Psoas muscle (tissue), 8 donors: ENCODE measurements around the gene UGT1A10. TPM values are rescaled to one million over a fixed set of nuclear protein-coding genes. Genes with fewer than 3 reads are reported as not detected.

Experiments used
- ATAC-seq, 4 donors: fragments of 200-7000 bp; cut with Tn5 transposase; one replicate each; pipeline ENCODE4 v1.9.1; 2020; ENCODE audit warnings: moderate library complexity in 3 of 4, mild to moderate bottlenecking in 2 of 4
- DNase-seq, 2 donors: peaks; one replicate each; pipeline ENCODE4 v3.0.0-alpha.2; 2020
- H3K27ac ChIP-seq: fragments of 200-600 bp; one replicate; pipeline ENCODE4 v1.8.0; 2022
- H3K27me3 ChIP-seq, 3 donors: fragments of 200-600 bp in 1 of 3; one replicate each; pipeline versions ENCODE4 v1.6.1 to v1.8.0; 2013 to 2022; ENCODE audit warnings: low read length in 2 of 3, mild to moderate bottlenecking in 2 of 3, moderate library complexity in 1 of 3; ENCODE audit not compliant: insufficient read depth in 3 of 3
- H3K36me3 ChIP-seq, 2 donors: fragments of 200-600 bp in 1 of 2; one replicate each; pipeline versions ENCODE4 v1.6.1 to v1.8.0; 2013 to 2022; ENCODE audit warnings: low read depth in 1 of 2, mild to moderate bottlenecking in 1 of 2, moderate library complexity in 1 of 2; ENCODE audit not compliant: insufficient read depth in 1 of 2
- H3K4me1 ChIP-seq: fragments of 200-600 bp; one replicate; pipeline ENCODE4 v1.8.0; 2022
- H3K4me3 ChIP-seq: fragments of 200-600 bp; one replicate; pipeline ENCODE4 v1.8.0; 2022; ENCODE audit warnings: mild to moderate bottlenecking
- H3K9me3 ChIP-seq: fragments of 200-600 bp; one replicate; pipeline ENCODE4 v1.8.0; 2022
- WGBS, 3 donors: extraction: QIAGEN DNeasy Blood & Tissue Kit; methylation state at CpG; one replicate each; pipeline versions ENCODE4 v1.1.6 to v1.1.7; 2013; 5-methylcytosine and 5-hydroxymethylcytosine counted together
- intact Hi-C, 2 donors: fragments of 100-400 bp; cut with DNase I; formaldehyde crosslinking; loops; one replicate each; pipeline versions ENCODE4 v1.11.0 to v1.14.2; 2022
- polyA plus RNA-seq, 3 donors: library from polyadenylated mRNA; stranded (reverse); fragments of 200-250 nt; gene quantifications; one replicate each; pipeline ENCODE4 v1.2.3, GENCODE V29; 2013
- total RNA-seq, 4 donors: library from RNA; stranded (reverse); fragmentation: NEBNext Ultra II Directional in 2 of 4; extraction: Animal tissue kit (Norgen Biotek cat#: 25700) in 2 of 4; gene quantifications; one replicate each; pipeline versions ENCODE4 v1.2.1 to v1.2.4, GENCODE V29; 2021 to 2023
- TF ChIP-seq, protein P1 (sequence below): fragments of 200-600 bp; IDR thresholded peaks from one replicate; pipeline ENCODE4 v1.8.0; 2022; ENCODE audit warnings: antibody characterized with exemption
- donor health status: healthy with polysubstance abuse.
- donor health status: DM: no; HTN: no; CAD: no; lungs with moderate emphysema.
- donor health status: Bipolar disorder and iron deficiency.
- donor health status: healthy.
- donor health status: DM: yes; HTN: yes; CAD: no.
- donor health status: DM: no; HTN: no; CAD: no.
- donor health status: DM: no; HTN: no; CAD: no.
- donor health status: DM: yes; HTN: yes; CAD: no.

Gene UGT1A10
- total and polyA plus RNA-seq, 7 donors: 0.03 TPM; not detected in 6

GRCh38 chr2:233821709-233822100, 185.5 kb downstream of the UGT1A10 start:
- no peaks in the 10 kb centered on the region for H3K9me3 ChIP-seq
- no peaks in the 10 kb centered on the region for H3K36me3 ChIP-seq
- H3K4me3 ChIP-seq: no peak overlapping the region
- 87 to 91% (median 90%) methylated on average over 8 of the region's 8 CpGs for WGBS, 3 donors
- TF ChIP-seq, protein P1, sequence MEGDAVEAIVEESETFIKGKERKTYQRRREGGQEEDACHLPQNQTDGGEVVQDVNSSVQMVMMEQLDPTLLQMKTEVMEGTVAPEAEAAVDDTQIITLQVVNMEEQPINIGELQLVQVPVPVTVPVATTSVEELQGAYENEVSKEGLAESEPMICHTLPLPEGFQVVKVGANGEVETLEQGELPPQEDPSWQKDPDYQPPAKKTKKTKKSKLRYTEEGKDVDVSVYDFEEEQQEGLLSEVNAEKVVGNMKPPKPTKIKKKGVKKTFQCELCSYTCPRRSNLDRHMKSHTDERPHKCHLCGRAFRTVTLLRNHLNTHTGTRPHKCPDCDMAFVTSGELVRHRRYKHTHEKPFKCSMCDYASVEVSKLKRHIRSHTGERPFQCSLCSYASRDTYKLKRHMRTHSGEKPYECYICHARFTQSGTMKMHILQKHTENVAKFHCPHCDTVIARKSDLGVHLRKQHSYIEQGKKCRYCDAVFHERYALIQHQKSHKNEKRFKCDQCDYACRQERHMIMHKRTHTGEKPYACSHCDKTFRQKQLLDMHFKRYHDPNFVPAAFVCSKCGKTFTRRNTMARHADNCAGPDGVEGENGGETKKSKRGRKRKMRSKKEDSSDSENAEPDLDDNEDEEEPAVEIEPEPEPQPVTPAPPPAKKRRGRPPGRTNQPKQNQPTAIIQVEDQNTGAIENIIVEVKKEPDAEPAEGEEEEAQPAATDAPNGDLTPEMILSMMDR: no peak
- no peak overlapping the region for H3K27ac ChIP-seq
- H3K27me3 ChIP-seq: peaks cover 0 to 4% (median 0%) of the 10 kb centered on the region in 3 donors
- ATAC-seq: no peak
- no peaks in the 10 kb centered on the region for H3K4me1 ChIP-seq
- DNase-seq: no peak
- intact Hi-C loops: no loop called here

DNA sequence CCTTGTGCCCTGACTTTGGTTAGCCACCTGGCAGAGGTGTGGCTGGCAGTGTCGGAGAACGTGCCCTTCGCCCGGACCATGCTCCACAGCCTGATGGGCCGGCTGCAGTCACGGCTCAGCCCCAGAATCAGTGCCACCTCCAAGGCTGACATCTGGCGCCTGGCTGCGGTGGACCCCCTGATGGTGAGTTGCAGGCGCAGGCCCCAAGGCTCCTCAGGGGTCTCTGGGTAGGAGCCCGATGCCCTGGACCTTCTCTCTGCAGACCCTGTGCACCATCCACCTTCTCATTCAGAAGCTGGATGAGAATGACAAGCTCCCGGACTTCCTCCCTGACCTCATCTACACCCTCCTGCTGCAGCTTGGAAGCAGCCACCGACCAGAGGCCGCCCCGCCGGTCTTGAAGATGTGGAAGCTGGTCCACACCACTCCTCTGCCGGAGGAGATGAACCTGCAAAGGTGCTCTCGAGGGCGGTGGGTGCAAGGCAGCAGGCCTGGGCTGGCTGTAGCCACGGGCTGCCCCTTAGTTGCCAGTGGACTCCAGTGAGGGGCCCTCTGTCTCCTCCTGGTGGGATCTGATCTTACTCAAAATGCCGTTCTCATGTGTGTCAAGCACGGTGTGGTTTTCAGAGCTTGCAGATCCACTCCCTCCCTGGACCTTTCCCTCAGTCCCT, 186.0 kb downstream of the UGT1A10 start:
- DNase-seq (no peak), ATAC-seq (no peak)
- Histone ChIP-seq H3K27ac (no peak overlapping the region), H3K4me1 (no peaks in the 10 kb centered on the region), H3K36me3 (no peaks in the 10 kb centered on the region), H3K27me3 (peaks cover 0 to 3% (median 0%) of the 10 kb centered on the region in 3 donors), H3K9me3 (no peaks in the 10 kb centered on the region), H3K4me3 (no peak overlapping the region)
- TF ChIP-seq, protein P1: no peak
- 81 to 85% (median 84%) methylated on average over 19 to 21 of the region's 21 CpGs for WGBS, 3 donors
- intact Hi-C loops: no loop called here

Other genes with a start within 250 kb of the UGT1A10 start
- gene USP40, start 69.7 kb upstream of the UGT1A10 start, total RNA-seq: 10 to 100 TPM; 13.3 to 23.3 (median 21.9) TPM
- 10 to 100 TPM in 1 of 3 donors, 1 to 10 TPM in 2; 9.1 to 19.4 (median 9.3) TPM for gene USP40, start 69.7 kb upstream of the UGT1A10 start, polyA plus RNA-seq
- gene UGT1A8, start 18.8 kb upstream of the UGT1A10 start, total RNA-seq: not detected
- not detected for gene UGT1A8, start 18.8 kb upstream of the UGT1A10 start, polyA plus RNA-seq
- not detected for gene UGT1A9, start 35.5 kb downstream of the UGT1A10 start, total RNA-seq
- gene UGT1A9, start 35.5 kb downstream of the UGT1A10 start, polyA plus RNA-seq: not detected
- gene UGT1A7, start 45.5 kb downstream of the UGT1A10 start, total RNA-seq: not detected
- gene UGT1A7, start 45.5 kb downstream of the UGT1A10 start, polyA plus RNA-seq: not detected
- not detected for gene UGT1A6, start 56.4 kb downstream of the UGT1A10 start, total RNA-seq
- gene UGT1A6, start 56.4 kb downstream of the UGT1A10 start, polyA plus RNA-seq: not detected
- not detected for gene UGT1A5, start 76.5 kb downstream of the UGT1A10 start, total RNA-seq
- gene UGT1A5, start 76.5 kb downstream of the UGT1A10 start, polyA plus RNA-seq: not detected
- not detected for gene UGT1A4, start 82.3 kb downstream of the UGT1A10 start, total RNA-seq
- not detected for gene UGT1A4, start 82.3 kb downstream of the UGT1A10 start, polyA plus RNA-seq
- not detected for gene UGT1A3, start 92.6 kb downstream of the UGT1A10 start, total RNA-seq
- not detected for gene UGT1A3, start 92.6 kb downstream of the UGT1A10 start, polyA plus RNA-seq
- not detected for gene UGT1A1, start 123.8 kb downstream of the UGT1A10 start, total RNA-seq
- gene UGT1A1, start 123.8 kb downstream of the UGT1A10 start, polyA plus RNA-seq: under 1 TPM in 1 of 3 donors, not detected in 2; 0.06 TPM
- not detected for gene MROH2A, start 141.9 kb downstream of the UGT1A10 start, total RNA-seq
- not detected for gene MROH2A, start 141.9 kb downstream of the UGT1A10 start, polyA plus RNA-seq
- gene HJURP, start 218.1 kb downstream of the UGT1A10 start, total RNA-seq: not detected
- under 1 TPM; 0.08 to 0.25 (median 0.10) TPM for gene HJURP, start 218.1 kb downstream of the UGT1A10 start, polyA plus RNA-seq